Lung microvascular endothelial cell (primary cell): ENCODE data around the gene CDA. TPM values are rescaled to one million over a fixed set of nuclear protein-coding genes. Genes with fewer than 3 reads are reported as not detected.

Experiments
- DNase-seq, 2 donors: peaks; one replicate each; pipeline versions ENCODE4 v3.0.0 to v3.0.0-alpha.2; 2010; ENCODE audit warnings: low read depth in 2 of 2
- total RNA-seq: library from RNA; depleted of rRNA; stranded (reverse); fragments of >200 nt; gene quantifications from 2 replicates; pipeline ENCODE4 v1.2.1, GENCODE V29; 2014

The CDA gene
- total RNA-seq, 1 donor from 2014 or later = 1.6 TPM

DNA sequence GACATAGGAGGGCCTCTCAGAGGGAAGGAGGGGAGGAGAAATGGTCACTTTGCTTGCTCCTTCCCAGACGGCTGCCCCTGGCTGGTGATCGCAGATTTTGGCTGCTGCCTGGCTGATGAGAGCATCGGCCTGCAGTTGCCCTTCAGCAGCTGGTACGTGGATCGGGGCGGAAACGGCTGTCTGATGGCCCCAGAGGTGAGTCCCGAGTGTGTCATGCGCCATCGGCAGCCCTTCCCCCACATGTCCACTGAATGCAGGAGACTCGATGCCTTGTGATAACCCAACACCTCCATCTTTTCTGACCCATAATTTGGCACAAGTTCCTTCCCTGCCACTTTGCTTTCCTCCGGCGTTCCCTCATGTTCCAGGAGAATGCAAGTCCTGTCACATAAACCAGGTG lies 59.5 kb downstream of the CDA start:
- DNase-seq = no peak

DNA sequence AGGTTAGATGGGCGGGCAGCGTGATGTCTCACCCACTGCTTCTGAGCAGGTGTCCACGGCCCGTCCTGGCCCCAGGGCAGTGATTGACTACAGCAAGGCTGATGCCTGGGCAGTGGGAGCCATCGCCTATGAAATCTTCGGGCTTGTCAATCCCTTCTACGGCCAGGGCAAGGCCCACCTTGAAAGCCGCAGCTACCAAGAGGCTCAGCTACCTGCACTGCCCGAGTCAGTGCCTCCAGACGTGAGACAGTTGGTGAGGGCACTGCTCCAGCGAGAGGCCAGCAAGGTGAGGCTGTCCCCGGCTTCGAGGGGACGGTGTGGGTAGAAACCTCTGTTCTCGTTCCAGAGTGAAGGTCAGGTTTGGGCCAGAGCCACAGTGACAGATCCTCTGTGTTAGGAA lies 60.0 kb downstream of the CDA start:
- no peak for DNase-seq

DNA sequence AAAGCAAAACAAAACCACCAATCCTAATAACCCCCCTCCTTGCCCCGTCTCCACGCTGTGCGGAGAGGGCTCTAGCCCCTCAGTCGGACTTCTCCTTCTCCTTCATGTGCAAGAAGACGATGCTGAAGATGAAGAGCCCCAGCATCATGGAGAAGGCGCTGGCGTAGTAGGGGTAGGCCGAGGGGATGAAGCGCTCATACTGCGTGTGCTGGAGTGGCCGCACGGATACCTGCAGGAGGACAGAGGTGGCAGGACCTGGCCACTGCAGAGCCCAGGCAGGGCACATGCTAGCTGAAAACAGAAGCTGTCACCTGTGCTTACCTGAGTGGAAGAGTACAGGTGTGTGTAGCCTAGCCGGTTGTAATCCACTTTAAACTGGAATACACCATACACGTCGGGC lies 63.4 kb downstream of the CDA start:
- no peak for DNase-seq

DNA sequence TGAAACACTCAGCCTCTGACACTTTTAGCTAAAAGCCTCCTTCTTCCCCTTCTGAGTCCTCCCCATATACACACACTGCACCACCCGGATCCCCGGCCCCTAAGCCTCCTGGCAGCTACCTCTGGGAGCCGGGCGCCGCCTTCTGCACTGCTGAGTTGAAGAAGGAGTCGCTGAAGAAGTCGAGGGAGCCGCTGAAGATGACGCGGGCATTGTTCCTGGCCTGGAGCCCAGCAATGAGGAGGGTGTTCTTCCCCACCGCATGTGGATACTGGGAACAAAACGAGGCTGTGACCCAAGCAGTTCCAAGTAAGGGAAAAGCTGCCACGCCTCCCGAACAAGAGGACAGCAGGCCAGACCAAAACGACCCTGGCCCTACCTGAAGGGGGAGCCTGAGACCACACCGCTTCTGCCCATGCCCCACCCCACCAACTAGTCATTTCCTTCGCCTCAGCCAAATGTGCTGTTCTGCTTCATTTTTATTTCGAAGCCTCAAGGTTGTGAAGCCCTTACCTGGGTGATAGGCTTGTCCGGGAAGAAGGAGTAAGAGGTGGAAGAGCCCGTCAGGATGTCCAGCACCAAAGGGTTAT lies 65.3 kb downstream of the CDA start:
- no peak for DNase-seq

DNA sequence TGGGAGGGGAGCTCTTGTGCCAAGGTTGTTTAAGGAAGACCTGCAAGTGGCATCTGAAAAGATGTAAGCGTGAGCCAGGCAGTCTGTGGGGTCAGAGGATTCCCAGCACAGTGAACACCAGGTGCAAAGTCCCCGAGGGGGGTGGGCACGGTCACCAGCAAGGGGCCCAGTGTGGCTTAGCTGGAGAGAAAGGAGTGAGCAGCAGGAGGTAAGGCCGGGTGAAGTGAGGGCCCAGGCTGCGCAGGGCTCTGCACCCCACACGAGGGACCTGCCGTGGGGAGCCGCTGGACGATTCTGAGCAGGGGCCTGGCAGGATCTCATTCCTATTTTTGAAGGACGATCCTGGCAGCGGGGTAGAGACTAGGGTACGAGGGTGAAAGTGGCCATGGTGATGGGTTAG lies 68.1 kb downstream of the CDA start:
- no peak for DNase-seq

DNA sequence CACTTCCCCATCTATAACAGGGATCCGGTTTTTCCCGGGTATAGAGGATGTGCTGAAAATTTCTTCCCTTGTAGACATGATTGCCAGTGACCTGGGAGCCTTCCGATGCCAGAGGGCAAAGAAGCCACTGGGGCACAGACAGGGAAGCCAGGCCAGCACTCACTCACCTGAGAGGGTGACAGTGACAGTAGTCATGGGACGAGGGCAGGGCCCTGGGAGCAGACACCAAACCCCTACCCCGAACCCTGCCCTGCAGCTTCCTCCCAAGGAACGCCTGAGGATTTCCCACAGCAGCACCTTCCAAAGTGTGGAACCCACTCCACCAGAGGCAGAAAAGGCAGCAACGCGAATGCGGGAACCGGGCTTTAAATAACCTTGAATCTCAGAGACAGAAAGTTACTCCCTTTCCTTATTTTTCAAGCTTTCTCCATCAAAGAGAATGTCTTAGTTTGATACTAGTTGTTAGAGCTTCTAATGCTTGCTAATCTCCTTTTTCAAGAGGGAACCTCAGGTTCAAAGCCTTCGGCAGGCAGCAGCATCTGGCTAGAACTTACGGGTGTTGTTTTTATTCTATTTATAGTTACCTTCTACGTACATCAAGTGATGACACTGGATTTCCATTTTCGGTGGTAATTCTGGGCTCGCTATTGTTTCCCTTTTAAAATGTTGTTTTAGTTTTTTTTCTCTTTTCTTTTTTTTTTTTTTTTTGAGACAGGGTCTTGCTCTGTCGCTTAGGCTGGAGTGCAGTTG lies 69.4 kb downstream of the CDA start:
- DNase-seq = peak in 1 of 2 donors; percentile 42

DNA sequence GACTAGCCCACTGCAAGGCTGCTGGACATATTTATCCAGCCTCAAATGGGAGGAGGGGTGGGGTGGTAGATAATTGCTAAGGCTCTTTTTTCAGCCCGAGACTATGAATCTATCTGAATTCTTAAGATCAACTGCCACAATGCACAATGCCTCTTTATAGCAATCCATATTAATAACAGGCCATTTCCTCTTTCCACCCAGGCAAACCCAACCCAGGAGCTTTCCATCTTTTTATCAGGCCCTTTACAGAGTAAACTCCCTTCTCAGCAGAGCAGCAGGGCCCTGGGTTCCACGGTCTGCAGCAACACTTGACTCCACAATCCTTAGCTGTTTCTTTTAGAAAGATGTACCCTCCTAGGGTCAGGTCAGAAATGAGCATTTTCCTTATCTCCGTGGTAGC lies 71.5 kb downstream of the CDA start:
- DNase-seq = no peak

DNA sequence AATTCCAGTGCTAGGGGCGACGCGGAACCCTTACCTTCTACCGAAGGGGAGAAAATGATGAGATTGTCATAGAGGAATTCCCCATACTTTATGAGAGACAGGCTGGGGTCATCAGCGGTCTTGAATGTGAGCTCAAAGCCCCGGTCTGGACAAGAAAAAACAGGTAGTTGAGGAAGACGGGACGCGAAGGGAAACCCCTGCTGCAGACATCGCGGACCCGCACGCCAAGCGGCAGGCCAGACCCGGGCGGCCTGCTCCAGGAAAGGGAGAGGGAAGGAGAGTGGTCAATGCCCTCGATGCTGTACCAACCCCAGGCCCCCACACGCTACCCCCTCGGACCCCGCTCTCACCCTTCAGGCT lies 71.9 kb downstream of the CDA start:
- DNase-seq = peak in 1 of 2 donors; percentile 32

DNA sequence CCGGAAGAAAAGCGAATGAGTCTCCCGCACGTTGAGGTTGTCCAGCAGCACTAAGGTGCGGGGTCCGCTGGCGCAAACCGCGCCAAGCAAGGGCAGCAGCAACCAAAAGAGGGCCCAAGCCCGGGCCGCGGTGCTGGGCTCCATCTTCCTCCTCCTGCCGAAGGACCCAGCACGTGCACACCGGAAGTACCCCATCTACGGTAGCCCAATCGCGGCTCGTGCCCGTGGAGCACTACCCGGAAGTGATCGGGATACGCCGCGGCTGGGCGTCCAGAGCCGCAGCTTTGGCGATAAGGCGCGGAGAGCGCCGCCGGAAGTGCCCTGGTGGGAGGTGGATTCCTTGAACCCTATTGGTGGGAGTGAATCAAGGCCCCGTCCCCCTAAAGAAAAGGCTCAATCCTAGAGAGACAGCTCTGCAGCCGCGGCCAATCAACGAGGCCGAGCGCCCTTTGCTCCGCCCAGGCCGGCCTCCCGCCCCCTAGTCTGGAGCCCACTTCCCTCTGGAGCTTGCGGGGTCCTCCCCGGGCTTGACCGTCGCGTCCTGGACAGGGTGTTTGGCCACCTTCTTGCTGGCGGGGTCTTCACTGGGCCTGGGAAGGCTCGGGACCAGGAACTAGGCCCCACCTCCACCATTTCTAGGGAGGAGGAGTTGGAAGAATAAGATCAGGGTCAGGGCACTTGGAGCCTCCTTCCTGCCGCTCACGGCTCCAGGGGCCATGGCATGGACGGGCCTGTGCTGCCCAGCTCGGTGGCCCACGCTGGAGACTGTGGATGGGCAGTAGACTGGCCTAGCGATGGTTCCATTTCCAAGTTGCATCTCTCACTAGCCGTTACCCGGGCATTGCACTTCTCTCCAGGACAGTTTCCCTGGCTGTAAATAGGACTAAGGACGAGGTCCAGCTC lies 72.6 kb downstream of the CDA start, which contains the start of gene DDOST:
TSS of gene DDOST (minus strand) at position 163 of the 903 bp plus-strand sequence. CDS start at position 144, 19 bp downstream.
- DNase-seq = peak; percentile 97 to 98

DNA sequence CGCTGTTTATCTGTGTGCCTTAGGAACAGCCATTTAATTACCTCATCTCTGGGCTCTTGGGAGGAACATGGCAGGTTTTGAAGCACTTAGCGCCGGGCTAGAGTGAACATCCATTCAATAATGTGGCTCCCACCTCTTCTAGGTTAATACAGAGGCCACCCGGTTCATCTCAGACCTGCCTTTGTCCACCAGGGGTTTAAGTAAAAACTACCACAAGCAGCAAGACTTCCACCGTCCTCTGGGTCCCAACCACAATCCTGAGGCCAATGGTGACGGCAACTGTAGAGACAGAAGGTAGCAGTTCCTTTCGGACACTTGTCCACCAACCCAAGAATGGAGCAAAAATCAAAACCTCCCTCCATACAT lies 73.2 kb downstream of the CDA start:
- no peak for DNase-seq

DNA sequence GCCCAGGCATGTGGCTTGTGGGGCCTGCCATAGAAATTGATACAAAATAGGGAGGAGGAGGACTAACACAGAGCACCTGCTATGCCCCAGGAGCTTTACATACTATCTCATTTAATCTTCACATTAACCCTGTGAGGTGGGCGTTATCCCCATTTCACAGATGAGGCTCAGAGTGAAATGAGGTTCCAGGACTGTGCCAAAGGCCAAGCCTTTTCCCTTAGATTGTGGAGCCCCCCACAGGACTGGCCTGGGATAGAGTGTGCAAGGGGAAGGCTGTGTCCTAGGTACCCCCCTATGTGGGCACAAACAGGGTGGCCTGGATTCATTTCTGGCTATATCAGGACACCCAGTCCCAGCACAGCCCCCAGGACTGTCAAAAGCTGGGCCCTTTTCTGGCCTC lies 74.5 kb downstream of the CDA start:
- DNase-seq = no peak

DNA sequence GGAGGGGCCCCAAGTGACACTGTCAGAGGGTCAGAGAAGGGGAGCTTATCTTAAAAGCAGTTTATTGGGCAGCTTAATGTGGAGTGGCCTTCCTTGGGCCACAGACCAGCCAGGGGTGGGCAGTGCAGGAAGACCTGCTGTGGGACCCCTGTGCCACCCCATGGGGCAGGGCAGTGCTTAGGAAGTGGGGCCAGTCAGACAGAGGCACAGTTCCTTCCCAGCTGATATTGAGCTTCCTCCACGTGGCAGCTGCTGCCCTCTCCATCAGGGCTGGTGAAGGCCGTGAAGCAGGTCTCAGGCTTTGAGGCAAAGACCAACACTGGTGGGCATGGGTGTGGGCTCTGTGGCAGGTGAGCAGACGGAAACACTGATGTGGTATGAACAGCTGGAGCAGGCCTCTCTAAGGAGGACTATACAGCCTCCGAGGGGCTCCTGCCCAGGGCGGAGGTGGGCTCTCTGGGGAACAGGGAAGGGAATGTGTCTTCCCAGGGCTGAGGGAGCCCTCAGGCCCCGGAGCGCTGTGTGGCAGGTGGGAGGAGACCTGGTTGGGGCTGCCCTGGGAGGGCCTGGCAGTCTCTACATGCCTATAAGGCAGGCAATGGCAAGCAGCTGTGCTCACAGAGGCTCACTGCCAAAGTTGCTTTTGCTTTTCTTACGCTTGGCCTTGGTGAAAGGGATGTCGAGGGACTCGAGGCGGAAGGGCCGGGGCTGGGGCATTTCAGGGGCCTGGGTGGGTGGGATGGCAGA lies 75.2 kb downstream of the CDA start:
- DNase-seq = no peak

DNA sequence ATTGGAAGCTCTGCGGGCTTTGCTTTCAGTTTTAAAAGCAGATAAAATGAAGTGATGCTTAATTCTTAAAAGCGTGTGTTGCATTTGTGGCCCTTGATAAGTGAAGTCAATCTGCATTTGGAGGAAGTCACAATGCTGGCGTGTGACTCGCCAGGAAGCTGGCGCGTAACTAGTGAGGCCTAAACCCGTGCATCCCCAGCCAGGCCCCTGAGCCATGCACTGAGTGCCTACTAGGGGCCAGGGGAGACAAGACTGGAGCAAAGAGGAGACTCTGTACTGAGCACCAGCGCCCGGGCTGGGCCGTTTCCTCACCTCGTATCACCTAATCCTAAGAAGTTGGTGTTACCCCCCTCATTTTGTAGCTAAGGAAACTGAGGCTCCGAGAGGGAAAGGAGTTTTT lies 76.8 kb downstream of the CDA start:
- peak; percentile 33 to 53 for DNase-seq

DNA sequence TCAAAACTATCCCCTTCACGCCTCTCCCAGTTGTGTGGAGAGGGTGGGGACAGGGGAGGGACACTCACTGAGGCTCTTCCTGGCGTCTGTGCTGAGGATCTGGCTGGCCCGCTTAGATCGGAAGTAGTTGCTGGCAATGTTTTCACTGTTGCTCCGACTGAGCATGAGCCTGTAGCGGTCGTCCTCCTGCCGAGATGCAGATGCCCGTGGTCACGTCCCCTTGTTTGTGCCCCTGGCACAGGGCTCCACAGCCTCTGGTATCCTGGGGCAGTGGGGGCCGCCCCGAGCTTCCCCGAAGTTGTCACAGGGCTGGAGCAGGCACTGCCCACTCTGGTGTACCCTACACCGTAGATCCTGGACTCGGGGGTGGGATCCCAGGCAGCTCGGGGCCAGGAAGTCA lies 77.2 kb downstream of the CDA start:
- peak in 1 of 2 donors; percentile 40 for DNase-seq

DNA sequence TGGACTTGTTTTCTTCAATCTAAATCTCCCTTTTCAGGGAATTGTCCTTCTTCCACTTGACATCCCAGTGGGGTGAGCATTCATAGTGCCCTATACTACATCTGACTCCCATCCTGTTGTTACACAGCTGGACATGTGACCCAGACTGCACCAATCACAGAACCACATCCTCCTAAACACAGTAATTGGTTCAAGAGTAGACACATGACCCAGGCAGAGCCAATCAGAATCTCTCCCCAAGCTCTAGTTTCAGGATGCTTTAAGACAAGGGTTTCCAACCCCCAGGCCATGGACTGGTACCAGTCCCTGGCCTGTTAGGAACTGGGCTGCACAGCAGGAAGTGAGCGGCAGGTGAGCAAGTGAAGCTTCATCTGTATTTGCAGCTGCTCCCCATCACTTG lies 77.9 kb downstream of the CDA start:
- peak in 1 of 2 donors; percentile 20 for DNase-seq

Other genes starting within 250 kb of the CDA start
- gene CAMK2N1, start 102.9 kb upstream of the CDA start, total RNA-seq = 0.40 and 0.87 TPM in 2 replicates
- gene MUL1, start 80.9 kb upstream of the CDA start, total RNA-seq = 20.3 and 30.2 TPM in 2 replicates
- gene FAM43B, start 36.5 kb upstream of the CDA start, total RNA-seq = not detected in 2 replicates
- 50.8 and 93.7 TPM in 2 replicates for gene PINK1, start 44.4 kb downstream of the CDA start, total RNA-seq
- 228 and 257 TPM in 2 replicates for gene DDOST, start 72.3 kb downstream of the CDA start, total RNA-seq
- gene KIF17, start 128.9 kb downstream of the CDA start, total RNA-seq = 17.3 and 19.6 TPM in 2 replicates
- gene SH2D5, start 143.6 kb downstream of the CDA start, total RNA-seq = 0.20 and 0.44 TPM in 2 replicates
- 142 and 193 TPM in 2 replicates for gene HP1BP3, start 198.2 kb downstream of the CDA start, total RNA-seq